Forelimb muscle (tissue), 1 donor: Measurements from ENCODE around the gene SLC26A5. TPM values are rescaled to one million over a fixed set of nuclear protein-coding genes. Genes with fewer than 3 reads are reported as not detected.
A peak's percentile ranks its signal among the peaks of the same experiment; 100 is the strongest.

Experiments used
- DNase-seq: peaks from one replicate; pipeline ENCODE4 v3.0.0-alpha.2; 2013; ENCODE audit warnings: low read depth
- polyA plus RNA-seq: library from polyadenylated mRNA; unstranded; fragments of 120-200 nt; gene quantifications from one replicate; pipeline ENCODE4 v1.2.1, GENCODE V29; 2013; ENCODE audit not compliant: insufficient read length

The SLC26A5 gene
- polyA plus RNA-seq, 1 donor: 0.13 TPM

DNA sequence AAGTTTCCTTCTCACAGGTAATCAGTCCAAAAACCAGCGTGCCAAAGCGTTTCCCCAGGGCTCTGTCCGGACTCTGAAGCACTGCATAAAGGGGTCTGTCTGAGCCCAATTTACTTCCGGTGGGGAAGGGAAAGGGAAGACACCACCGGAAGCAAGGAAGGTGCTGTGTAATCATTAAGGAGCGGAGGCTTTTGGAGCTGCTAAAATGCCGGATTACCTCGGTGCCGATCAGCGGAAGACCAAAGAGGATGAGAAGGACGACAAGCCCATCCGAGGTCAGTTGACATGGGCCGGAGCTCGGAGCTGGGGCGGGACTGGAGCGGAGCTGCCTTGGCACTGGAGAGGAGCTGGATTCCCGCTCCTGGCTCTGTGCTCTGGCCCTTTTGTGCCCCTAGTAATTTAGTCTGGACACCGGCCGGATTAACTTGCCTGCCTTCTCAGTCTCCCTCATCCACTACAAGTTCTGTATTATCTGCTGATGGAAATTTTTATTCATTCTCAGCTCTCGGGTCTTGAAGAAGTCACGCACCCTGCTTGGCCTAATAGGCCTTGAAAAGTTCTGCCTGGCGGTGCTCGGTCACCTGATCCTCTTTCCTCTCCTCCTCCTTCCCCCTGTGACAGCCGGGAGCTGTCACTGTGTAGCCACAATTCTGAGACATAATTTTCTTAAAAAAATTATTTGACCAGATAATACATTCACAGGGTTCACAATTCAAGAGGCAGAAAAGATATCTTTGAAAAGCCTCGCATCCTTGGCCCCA is 98.3 kb downstream of the SLC26A5 start, which contains the start of gene PSMC2:
PSMC2 (plus strand) TSS at position 137 of the 761 bp plus-strand sequence; CDS start at position 206, 69 bp downstream.
- DNase-seq: peak; percentile 89

DNA sequence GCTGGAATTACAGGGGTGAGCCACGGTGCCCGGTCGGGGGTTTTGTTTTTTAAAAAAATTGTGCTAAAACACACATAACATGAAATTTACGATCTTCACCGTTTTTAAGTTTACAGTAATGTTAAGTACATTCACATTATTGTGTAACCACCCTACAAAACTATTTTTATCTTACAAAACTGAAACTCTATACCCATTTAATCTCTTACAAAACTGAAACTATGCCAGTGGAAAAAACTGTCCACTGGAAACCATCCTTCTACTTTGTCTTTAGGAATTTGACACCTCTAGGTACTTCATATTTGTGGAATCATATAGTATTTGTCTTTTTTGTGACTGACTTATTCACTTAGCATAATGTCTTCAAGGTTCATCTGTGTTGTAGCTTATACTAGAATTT is 99.6 kb downstream of the SLC26A5 start:
- DNase-seq: no peak

DNA sequence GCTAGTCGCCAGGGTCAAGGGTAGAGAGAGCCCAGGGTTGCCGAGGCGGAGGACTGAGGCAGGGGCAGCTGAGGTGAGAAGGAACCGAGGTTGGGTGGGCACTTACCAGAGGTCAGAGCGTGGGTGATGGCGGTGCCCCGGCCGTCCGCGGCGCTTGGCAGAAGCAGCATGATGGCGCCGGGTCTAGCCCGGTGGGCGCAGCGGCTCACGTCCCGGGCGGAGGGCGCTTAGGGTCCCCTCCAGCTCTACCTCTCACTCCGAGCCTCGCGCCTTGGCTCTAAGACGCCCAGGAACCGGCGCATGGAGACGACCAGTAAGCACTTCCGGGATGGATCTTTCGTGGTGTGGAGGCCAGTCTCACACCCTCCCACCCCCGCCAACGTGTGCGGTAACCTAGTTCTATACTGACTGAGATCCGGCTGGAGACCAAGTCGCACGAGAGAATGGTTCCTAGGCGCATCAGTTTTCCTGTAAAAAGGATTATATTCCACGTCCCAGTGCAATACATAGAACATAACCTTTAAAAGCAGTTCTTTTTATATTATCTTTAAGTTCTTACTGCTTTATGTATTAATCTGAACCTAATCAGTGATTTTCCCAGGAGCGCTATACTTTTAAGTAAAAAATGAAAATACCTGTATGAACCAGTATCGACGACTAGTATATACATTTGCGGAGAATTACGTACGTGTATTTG is 101.4 kb downstream of the SLC26A5 start, which contains the start of gene DNAJC2:
DNAJC2 (minus strand) TSS at position 315 of the 697 bp plus-strand sequence; CDS start at position 170, 145 bp downstream.
- peak; percentile 80 for DNase-seq

DNA sequence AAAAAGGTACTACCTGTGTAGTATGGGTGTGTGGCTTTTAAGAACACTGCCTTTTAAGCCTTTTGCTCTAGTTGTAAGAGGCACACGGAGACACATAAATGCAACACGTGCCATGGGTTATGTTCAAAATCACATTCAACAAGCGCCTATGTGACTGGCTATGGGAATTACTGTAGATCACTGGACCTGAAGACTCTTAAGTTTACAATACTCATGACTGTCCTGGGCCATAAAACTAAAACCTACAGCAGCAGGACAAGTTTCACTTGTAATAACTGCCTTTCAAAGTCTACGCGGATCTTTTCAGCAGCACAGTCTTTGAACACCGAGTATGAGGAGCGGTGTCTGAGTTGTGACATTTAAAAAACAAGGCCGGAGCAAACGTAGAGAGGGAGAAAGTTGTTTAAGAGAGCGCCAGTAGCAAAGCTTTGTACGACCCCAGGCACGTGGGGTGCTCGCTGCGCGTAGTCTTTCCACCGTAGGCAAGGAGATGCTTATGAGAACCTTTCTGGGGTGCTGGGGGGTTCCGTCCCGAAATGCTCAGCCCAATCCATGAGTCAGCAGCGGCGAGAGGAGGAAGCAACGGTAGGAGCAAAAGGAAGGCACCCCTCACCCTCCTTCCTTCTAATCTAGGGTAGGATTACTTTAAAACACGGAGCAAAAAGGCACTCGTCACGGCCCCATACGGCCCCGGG is 102.1 kb downstream of the SLC26A5 start:
- DNase-seq: no peak

DNA sequence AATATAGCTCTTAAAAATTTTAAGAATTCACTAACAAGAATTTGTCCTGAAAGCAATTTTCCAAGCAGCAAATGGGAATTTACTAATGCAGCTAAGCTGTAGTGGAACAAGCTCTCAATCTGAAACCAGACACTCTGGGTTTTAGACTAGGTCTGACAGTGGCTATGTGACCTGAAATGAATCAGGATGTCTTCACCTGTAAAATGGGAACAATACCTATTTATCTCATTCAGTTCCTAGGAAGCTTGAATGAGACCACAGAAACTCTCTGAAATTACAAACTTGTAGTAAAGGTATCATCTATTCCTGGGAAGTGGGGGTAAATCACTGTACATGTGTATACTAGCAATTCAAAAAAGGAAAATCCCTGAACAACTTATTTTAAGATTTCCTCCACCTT is 102.7 kb downstream of the SLC26A5 start:
- no peak for DNase-seq

DNA sequence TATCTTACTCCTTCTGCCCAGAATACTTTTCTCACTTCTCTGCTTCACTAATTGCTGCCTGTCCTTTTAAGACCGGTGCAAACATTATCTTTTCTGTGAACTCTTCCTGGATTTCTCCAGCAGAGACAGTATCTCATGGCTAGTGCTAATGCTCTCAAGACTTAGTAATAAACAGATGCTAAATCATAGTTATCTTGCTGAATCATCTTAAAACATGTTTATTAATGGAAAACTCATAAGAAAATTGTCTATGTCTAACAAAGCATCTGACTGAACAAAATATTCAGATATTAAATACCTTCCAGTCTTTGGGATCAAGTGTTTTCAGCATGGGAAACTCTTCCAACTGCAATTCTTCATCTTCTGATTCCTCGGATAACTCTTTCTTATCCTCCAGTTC is 104.5 kb downstream of the SLC26A5 start:
- DNase-seq: no peak

DNA sequence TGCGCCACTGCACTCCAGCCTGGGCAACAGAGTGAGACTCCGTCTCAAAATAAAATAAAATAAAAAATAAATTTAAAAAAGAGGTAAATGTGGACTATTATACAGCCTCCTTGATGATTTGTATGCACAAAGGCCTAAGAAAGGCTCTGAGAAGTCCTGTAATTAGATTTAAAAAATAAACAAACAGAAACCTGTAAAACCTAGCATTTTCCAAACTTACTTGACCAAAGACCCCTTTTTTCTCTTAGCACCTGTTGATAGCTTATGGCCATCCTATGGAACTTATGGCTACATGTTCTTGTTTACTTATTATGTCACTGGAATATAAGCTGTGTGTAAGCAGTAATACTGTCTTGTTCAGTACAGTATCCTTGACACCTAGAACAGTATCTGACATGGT is 107.1 kb downstream of the SLC26A5 start:
- DNase-seq: no peak

DNA sequence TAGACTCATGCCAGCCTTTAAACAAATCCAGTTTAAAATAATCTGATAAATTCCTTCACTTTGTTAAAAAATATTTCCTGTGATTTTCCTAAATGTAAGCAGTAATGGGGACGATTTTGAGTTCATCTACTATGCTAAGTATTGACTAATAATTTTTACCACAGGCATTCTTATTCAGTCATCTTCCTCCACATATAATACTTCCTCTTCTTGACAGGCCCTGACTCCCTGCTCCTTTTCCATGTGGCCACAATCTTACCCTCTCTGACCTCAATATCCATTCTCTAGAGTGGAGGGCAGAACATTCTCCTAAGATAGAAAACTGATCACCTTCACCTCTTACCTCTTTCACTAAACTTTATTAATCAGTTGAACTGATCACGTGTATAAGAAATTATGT is 109.2 kb downstream of the SLC26A5 start:
- no peak for DNase-seq

DNA sequence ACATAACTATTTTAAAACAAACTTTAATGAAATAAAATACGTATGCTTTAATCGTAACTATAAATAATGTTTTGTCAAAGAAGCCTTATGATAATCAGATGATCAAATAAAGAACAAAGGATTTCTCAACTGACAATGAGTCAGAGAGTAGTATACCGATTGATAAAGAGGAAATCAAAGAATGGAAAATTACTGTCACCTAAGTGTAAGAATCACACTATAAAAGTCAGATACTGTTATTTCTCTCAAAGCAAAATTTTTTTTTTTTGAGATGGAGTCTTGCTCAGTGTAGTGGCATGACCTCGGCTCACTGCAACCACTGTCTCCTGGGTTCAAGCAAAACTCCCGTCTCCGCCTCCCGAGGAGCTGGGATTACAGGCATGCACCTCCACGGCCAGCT is 120.3 kb downstream of the SLC26A5 start:
- no peak for DNase-seq

Other genes with a start within 250 kb of the SLC26A5 start
- gene PMPCB, start 148.8 kb downstream of the SLC26A5 start, polyA plus RNA-seq: 59.3 TPM
- 31.9 TPM for gene DNAJC2, start 101.4 kb downstream of the SLC26A5 start, polyA plus RNA-seq
- gene PSMC2, start 98.6 kb downstream of the SLC26A5 start, polyA plus RNA-seq: 96.7 TPM